Activated CD8-positive, alpha-beta memory T cell treated with anti-CD3 and anti-CD28 coated beads, Interleukin-2, amount 10 ng/mL, durations not matched to agents 7 days and 5 days (primary cell): ENCODE data around the gene RINL. TPM values are rescaled to one million over a fixed set of nuclear protein-coding genes. Genes with fewer than 3 reads are reported as not detected.

ENCODE experiments used
- ATAC-seq: fragments of 150-1000 bp; cut with Tn5 transposase; one replicate; pipeline ENCODE4 v1.10.0; 2021; ENCODE audit warnings: moderate library complexity
- CTCF ChIA-PET: fragments of 350-600 bp; sonication (Branson Sonifier 250); formaldehyde crosslinking; loops from one replicate; lab custom pipeline; 2021; ENCODE audit warnings: antibody characterized with exemption; lab: Charles Lee
- DNase-seq: peaks from one replicate; pipeline ENCODE4 v3.0.0-alpha.2; 2020
- H3K27ac Mint-ChIP-seq: one replicate; pipeline ENCODE4 v1.8.0; 2021; ENCODE audit warnings: mild to moderate bottlenecking, mixed read lengths
- H3K27me3 Mint-ChIP-seq: one replicate; pipeline ENCODE4 v1.8.0; 2021; ENCODE audit warnings: mixed read lengths
- H3K36me3 Mint-ChIP-seq: one replicate; pipeline ENCODE4 v1.8.0; 2021; ENCODE audit warnings: mild to moderate bottlenecking, mixed read lengths
- H3K4me1 Mint-ChIP-seq: one replicate; pipeline ENCODE4 v1.8.0; 2021; ENCODE audit warnings: mixed read lengths
- H3K4me3 Mint-ChIP-seq: one replicate; pipeline ENCODE4 v1.8.0; 2021; ENCODE audit warnings: mild to moderate bottlenecking, moderate library complexity, mixed read lengths
- H3K9me3 Mint-ChIP-seq: one replicate; pipeline ENCODE4 v1.8.0; 2022; ENCODE audit warnings: low read depth, mixed read lengths
- total RNA-seq, 2 experiments: library from RNA; stranded (reverse); gene quantifications; one replicate each; pipeline ENCODE4 v1.2.3, GENCODE V29; 2021

Gene RINL
- total RNA-seq, 2 experiments from 2014 or later, result 80.1 to 81.0 TPM

DNA sequence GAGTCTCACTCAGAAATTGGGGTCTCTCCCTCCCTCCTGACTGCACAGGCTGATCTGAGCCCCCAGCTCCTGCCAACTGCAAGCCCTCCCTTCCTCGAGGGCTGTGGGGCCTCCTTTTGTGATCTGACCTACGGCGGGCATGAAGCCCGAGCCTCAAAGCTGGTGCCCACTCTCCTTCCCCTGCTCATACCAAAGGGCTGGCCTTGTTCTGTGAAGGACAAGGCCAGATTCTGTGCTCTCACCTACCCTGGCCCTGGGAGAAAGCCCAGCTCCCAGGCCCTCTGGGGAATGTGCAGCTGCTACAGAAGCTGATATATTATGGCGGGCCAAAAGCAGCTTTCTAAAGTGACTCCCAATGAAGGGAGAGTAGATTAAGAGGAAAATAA lies 37.5 kb downstream of the RINL start:
- Mint-ChIP-seq H3K4me1 (peaks cover 65% of the 10 kb centered on the region), H3K9me3 (no peaks in the 10 kb centered on the region), H3K36me3 (peaks cover 87% of the 10 kb centered on the region), H3K27ac (peak overlapping the region; percentile 90), H3K4me3 (peak overlapping the region; percentile 29), H3K27me3 (no peaks in the 10 kb centered on the region)
- ATAC-seq (no peak), DNase-seq (no peak)
- CTCF ChIA-PET, result interaction anchor here (0.7 to 1.2 kb wide), 3 partner anchors 9 to 26 kb away, joined by 3 to 4 read pairs (median 3); partner anchors contain the start of gene ECH1

DNA sequence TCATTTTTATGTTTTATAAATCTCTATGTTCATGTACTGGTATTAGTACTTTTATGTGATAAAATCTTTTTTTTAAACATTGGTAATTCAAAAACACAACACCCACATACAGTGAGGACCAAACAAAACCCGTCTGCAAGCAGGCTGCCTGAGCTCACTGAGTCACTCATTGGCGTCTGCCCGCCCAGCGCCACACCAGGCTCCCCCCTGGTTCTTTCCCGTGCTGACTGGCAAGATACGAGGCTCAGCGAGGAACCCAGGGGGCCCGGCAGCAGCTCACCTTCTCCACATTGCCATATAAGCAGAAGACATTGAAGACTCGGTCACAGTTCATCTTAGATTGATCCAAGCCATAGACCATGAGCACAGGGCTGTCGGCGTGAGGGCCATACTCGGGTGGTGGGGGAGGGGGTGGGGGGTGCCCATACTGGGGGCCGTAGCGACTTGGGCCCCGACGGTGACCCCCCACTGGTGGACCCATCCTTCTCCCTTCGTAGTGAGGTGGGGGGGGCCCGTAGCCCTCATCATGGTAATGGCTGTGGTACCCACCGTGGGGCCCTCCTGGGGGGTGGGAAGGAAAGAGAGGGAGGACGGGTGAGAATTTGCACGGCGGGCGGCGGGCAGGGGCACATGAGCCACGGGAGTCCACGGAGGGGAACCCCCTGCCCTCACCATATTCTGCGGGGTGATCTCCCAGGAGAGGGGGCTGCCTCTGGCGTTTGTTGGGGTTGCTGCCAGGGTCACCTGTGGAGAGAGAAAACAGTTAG lies 38.1 kb downstream of the RINL start:
- H3K4me1 Mint-ChIP-seq, result peaks cover 61% of the 10 kb centered on the region
- no peak overlapping the region for H3K27ac Mint-ChIP-seq
- ATAC-seq (no peak), DNase-seq (no peak)
- H3K9me3 Mint-ChIP-seq, result no peaks in the 10 kb centered on the region
- peaks cover 83% of the 10 kb centered on the region for H3K36me3 Mint-ChIP-seq
- CTCF ChIA-PET, result no interaction called here
- H3K27me3 Mint-ChIP-seq, result no peaks in the 10 kb centered on the region
- H3K4me3 Mint-ChIP-seq, result no peak overlapping the region

DNA sequence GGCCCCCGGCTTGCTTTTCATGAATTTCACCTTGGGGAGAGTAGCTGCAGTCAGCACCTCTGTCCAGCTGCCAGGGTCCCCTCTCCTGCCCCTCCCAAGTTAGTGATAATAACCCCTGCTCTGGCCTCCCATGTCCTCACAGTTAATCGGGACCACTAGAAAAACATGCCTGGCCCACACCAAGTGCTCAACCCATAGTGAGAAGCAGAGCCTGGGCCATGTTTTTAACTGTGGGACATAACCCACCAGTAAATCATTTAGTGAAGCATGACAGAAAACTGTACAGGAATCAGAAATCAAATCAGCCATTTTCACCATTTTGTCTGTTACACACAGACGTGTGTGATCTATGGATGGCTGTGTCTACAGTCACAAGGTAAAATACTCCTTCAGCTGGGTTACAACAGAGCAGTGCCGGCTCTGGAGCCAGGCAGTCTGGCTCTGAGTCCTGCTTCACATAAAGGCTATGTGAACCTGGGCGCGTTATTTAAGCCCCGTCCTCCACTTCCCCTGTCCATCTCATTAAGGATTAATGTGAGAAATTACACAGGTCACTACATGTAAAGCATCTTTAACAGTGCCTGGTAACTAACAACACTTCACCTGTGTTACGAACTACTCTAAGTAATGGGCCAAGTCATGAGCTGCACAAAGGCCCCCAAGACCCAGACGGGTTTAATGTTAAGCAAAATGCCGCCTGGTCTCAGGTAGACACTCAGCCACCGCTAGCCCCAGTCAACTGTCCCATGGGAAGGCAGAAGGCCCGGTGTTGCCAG lies 38.9 kb downstream of the RINL start:
- Mint-ChIP-seq H3K36me3 (peaks cover 79% of the 10 kb centered on the region), H3K27me3 (no peaks in the 10 kb centered on the region), H3K9me3 (no peaks in the 10 kb centered on the region), H3K4me1 (peaks cover 54% of the 10 kb centered on the region), H3K4me3 (no peak overlapping the region), H3K27ac (peak overlapping the region; percentile 76)
- ATAC-seq (no peak), DNase-seq (no peak)
- CTCF ChIA-PET, result interaction anchor here (0.6 to 0.9 kb wide), 3 partner anchors 30 to 206 kb away, joined by 3 read pairs; partner anchors contain the start of gene RINL

DNA sequence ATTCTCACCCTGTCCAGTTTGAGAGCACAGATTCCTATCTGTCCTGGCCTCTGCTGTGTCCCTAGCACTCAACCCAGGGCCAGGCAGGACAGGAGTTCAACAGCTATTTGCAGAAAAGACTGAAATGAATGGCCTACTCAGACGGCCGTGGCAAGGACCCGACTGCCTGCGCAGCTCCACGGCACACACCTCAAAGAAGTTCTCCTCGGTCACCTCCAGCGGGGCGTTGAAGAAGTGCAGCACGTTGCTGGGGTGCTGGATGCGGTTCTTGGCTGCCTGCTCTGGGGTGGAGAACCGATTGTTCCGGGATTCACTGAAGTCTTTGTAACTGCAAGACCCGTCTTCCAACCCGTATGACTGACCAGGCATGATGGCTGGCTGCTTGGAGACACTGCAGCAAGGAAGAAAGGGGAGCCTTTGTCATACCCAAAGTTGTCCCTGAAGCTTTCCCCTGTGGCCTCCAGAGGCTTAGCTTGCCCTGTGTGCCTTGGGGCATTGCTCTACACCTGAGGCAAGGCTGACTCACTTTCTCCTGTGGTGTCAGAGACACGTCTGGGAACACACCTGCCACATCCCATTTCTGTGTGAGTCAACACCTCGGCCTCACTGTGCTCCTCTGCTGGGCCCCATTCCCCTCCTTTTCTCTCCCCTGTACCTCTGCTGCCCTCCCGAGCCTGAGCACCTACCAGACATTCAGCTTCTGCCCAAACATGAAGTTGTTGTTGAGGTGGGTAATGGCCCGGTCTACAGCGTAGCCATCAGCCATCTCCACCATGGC lies 39.7 kb downstream of the RINL start:
- ATAC-seq (no peak), DNase-seq (no peak)
- H3K9me3 Mint-ChIP-seq, result no peaks in the 10 kb centered on the region
- H3K4me3 Mint-ChIP-seq, result no peak overlapping the region
- H3K36me3 Mint-ChIP-seq, result peaks cover 71% of the 10 kb centered on the region
- CTCF ChIA-PET, result interaction anchor here (0.6 to 1.1 kb wide), 4 partner anchors 31 to 207 kb away, joined by 3 read pairs; partner anchors contain the start of gene RINL
- peak overlapping the region; percentile 76 for H3K27ac Mint-ChIP-seq
- peaks cover 49% of the 10 kb centered on the region for H3K4me1 Mint-ChIP-seq
- no peaks in the 10 kb centered on the region for H3K27me3 Mint-ChIP-seq

DNA sequence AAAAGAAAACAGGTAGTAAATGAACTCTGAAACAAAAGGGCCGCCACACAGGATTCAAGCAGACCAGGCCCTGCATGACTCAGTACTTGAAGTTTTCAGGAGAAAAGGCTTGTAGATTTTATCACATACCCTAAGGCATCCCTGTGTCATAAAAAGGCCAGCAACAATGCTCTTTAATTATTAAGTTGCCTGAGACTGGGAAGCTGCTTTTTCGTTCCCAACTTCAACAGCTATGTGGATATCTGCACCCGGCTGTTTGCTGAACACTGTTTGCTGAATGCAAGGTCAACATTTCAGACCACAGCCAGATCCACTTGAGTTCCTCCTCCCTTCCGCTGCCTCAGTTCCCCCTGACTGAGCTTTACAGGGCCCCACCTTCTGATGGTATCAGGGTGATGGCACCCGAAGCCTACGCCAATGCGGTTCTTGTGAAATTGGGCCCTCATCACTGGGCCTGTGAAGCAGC lies 40.4 kb downstream of the RINL start:
- no peak for DNase-seq
- no peak overlapping the region for H3K4me3 Mint-ChIP-seq
- peaks cover 64% of the 10 kb centered on the region for H3K36me3 Mint-ChIP-seq
- H3K27ac Mint-ChIP-seq, result peak overlapping the region; percentile 46
- H3K9me3 Mint-ChIP-seq, result no peaks in the 10 kb centered on the region
- ATAC-seq, result no peak
- no peaks in the 10 kb centered on the region for H3K27me3 Mint-ChIP-seq
- CTCF ChIA-PET, result interaction anchor here (1.1 kb wide), 1 partner anchor 140 kb away, joined by 3 read pairs; no protein-coding TSS in a partner anchor
- peaks cover 42% of the 10 kb centered on the region for H3K4me1 Mint-ChIP-seq

DNA sequence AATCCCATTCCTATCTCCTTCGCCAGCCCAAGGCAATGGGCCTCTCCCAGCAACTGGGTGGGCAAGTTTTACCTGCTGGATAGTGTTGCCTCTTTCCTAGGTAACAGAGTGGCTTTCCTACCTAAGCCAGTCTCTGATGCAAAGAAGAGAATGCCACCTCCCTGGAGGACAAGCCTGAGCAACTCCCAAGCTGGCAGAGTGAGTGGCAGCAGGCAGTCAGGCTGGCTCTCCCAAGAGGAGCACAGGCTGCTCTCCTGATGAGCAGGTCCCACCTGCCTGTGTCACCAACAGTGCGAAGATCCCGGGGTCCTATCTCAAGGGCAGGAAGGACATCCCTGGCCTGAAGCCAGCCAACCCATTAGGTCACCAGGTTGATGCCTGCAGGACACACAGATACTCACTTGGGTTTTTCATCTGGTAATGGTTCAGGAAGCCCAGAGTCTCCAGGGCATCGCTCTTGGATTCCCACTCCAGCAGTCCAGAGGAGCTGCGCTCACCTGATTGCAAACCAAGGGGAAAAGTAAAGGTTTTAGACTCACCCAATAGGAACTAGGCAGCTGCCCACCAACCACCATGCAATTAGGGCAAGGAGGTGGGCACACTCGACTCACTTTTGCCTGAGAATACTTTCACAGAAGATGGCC lies 41.0 kb downstream of the RINL start:
- H3K4me1 Mint-ChIP-seq, result peaks cover 38% of the 10 kb centered on the region
- CTCF ChIA-PET, result no interaction called here
- peaks cover 58% of the 10 kb centered on the region for H3K36me3 Mint-ChIP-seq
- no peak overlapping the region for H3K4me3 Mint-ChIP-seq
- no peak for DNase-seq
- H3K9me3 Mint-ChIP-seq, result no peaks in the 10 kb centered on the region
- no peak for ATAC-seq
- H3K27me3 Mint-ChIP-seq, result no peaks in the 10 kb centered on the region
- H3K27ac Mint-ChIP-seq, result peak overlapping the region; percentile 46

DNA sequence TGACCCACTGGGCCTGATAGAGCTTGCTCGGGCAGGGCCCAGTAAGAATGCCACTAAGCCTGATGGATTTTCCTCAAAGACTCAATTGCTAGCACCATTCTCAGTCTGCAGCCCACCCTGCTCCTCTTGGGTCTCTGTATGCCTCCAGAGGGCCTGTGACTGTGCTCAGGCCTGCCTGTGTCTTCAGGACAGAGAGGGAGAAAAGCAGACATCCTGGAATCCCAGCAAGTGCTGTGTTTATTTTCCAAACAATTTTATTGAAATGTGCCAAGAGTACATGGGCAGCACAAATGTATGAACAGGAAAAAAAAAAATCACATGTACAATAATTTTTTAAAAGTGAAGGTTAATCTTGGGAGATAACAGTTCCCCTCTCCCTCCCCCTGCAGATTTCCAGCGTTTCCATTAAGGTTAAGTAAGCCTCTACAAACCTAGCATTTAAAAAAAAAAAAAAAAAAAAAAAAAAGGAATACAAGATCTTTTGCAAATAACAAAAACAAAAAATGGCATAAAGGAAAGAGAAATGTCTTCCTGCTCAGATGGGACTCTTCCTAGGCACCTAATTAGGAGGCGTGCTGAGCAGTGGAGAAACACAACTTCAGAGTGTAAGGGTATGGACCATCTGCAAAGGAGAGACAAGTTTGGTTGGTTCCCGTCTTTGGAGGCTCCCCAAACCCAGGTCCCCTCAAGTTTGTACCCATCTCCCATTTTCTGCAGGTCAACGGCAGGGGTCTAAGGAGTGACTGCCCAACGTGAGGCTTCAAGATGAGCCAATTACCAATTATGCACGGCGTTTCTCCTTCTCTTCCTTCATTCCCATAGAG lies 41.7 kb downstream of the RINL start:
- ATAC-seq (no peak), DNase-seq (no peak)
- Mint-ChIP-seq H3K4me1 (peaks cover 35% of the 10 kb centered on the region), H3K36me3 (peaks cover 51% of the 10 kb centered on the region), H3K9me3 (no peaks in the 10 kb centered on the region), H3K27ac (no peak overlapping the region), H3K4me3 (no peak overlapping the region), H3K27me3 (no peaks in the 10 kb centered on the region)
- CTCF ChIA-PET, result no interaction called here

DNA sequence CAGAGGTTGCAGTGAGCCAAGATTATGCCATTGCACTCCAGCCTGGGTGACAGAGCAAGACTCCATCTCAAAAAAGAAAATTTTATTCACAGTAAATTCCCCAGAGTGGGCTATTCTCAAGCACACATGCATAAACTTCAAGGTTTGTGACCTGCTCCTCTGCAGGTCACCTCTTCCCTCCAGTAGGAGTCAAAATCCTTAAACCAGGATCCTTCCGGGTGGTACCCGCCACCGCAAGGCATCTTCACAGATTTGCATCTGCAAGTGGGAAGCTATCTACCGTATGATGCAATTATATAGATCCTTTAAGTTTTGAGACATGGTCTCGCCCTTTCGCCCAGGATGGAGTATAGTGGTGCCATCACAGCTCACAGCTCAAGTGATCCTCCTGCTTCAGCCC lies 43.5 kb downstream of the RINL start:
- Mint-ChIP-seq H3K9me3 (no peaks in the 10 kb centered on the region), H3K36me3 (peaks cover 43% of the 10 kb centered on the region), H3K4me3 (no peak overlapping the region), H3K4me1 (peaks cover 32% of the 10 kb centered on the region), H3K27me3 (no peaks in the 10 kb centered on the region), H3K27ac (peak overlapping the region; percentile 39)
- DNase-seq (no peak), ATAC-seq (no peak)
- CTCF ChIA-PET, result interaction anchor here (1.3 to 5.0 kb wide), 2 partner anchors 14 to 96 kb away, joined by 4 to 28 read pairs; partner anchors contain the start of genes MRPS12 and SARS2

DNA sequence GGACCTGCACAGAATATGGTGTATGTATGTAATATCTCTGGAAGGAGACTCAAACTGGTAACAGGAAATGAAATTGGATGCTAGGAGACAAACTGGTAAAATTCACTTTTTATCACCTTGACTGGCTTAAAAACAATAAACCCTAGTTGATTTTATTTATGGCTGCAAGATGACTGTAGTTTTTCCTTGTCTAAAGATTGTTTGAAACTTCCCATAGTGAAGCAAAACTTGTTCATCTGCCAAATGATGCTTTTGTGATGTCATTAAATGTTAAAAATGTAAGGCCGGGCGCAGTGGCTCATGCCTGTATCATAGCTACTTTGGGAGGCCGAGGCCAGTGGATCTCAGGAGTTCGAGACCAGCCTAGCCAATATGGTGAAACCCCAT lies 44.0 kb downstream of the RINL start:
- CTCF ChIA-PET, result interaction anchor here (1.0 to 5.0 kb wide), 3 partner anchors 15 to 96 kb away, joined by 3 to 28 read pairs (median 4); partner anchors contain the start of genes MRPS12 and SARS2
- Mint-ChIP-seq H3K36me3 (peaks cover 40% of the 10 kb centered on the region), H3K9me3 (no peaks in the 10 kb centered on the region), H3K27me3 (no peaks in the 10 kb centered on the region), H3K4me1 (peaks cover 27% of the 10 kb centered on the region), H3K27ac (peak overlapping the region; percentile 2), H3K4me3 (no peak overlapping the region)
- DNase-seq (no peak), ATAC-seq (no peak)

DNA sequence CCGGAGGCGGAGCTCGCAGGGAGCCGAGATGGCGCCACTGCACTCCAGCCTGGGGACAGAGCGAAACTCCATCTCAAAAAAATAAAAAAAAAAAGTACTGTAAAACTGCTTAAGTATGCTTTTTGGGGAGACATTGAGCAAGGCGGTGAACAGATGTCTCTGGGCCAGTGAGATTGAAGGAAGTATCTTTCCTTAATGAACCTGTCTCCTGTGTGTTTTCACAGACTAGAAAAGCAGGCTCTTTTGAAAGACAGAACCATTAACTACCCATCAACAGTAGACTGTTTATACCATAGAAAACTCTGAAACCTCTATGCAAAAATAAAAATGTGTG lies 45.0 kb downstream of the RINL start:
- H3K27me3 Mint-ChIP-seq, result no peaks in the 10 kb centered on the region
- no peaks in the 10 kb centered on the region for H3K9me3 Mint-ChIP-seq
- ATAC-seq (no peak), DNase-seq (no peak)
- peaks cover 34% of the 10 kb centered on the region for H3K36me3 Mint-ChIP-seq
- peak overlapping the region; percentile 19 for H3K27ac Mint-ChIP-seq
- H3K4me1 Mint-ChIP-seq, result peaks cover 22% of the 10 kb centered on the region
- CTCF ChIA-PET, result interaction anchor here (0.7 to 5.0 kb wide), 2 partner anchors 33 to 98 kb away, joined by 3 to 28 read pairs; partner anchors contain the start of genes MRPS12 and SARS2
- no peak overlapping the region for H3K4me3 Mint-ChIP-seq

DNA sequence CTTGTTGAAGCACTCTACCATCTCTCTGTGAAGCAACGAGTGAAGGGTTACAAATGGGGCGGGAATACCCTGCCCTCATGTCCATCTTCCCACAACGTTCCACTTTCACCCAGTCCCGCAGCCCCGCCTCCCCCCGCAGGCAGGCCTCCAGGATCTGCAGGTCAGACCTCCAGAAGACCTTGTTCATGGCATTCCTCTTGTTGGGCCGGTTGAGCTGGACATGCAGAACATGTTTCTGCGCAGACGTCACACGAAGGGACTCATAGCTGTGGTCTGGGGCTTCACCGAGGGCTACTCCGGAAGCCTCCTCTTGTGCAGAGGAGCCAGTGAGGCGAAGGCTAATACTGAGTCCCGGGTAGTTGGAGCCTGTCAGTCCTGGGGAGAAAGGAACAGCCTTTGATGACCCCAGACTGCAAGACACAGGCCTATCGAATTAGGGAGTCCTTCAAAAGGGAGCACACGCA lies 46.9 kb downstream of the RINL start:
- peaks cover 22% of the 10 kb centered on the region for H3K4me1 Mint-ChIP-seq
- no peaks in the 10 kb centered on the region for H3K27me3 Mint-ChIP-seq
- H3K27ac Mint-ChIP-seq, result peak overlapping the region; percentile 95
- H3K9me3 Mint-ChIP-seq, result no peaks in the 10 kb centered on the region
- H3K36me3 Mint-ChIP-seq, result peaks cover 25% of the 10 kb centered on the region
- peak; percentile 75 for DNase-seq
- CTCF ChIA-PET, result interaction anchor here (0.8 to 5.0 kb wide), 14 partner anchors 11 to 427 kb away, joined by 3 to 28 read pairs (median 4); partner anchors contain the start of genes ACTN4, MRPS12, RINL and SARS2
- peak; percentile 41 for ATAC-seq
- H3K4me3 Mint-ChIP-seq, result peak overlapping the region; percentile 93
